Stimulated activated CD8-positive, alpha-beta memory T cell treated with anti-CD3 and anti-CD28 coated beads, Interleukin-15, amount 100 ng/mL, for 1 hour (primary cell): ENCODE results near the gene CYP4F11.
"Not testable (repeated sequence)": the region's sequence is repeated elsewhere in the genome, so short reads cannot be mapped to it uniquely, and the experiment has no call there.

Experiments used
- DNase-seq: peaks from one replicate; pipeline ENCODE4 v3.0.0-alpha.2; 2020; ENCODE audit warnings: low read depth

Gene CYP4F11

GRCh38 chr19:15874821-15875474 is 59.4 kb downstream of the CYP4F11 start:
- DNase-seq, result no peak

GRCh38 chr19:15873771-15874170 is 60.6 kb downstream of the CYP4F11 start:
- not testable (repeated sequence) for DNase-seq

GRCh38 chr19:15871570-15871969 is 62.8 kb downstream of the CYP4F11 start:
- no peak for DNase-seq

- DNase-seq, result no peak
Observed at GRCh38 chr19:15869873-15870272, 64.5 kb downstream of the CYP4F11 start.

- peak; percentile 14 for DNase-seq
Observed at GRCh38 chr19:15869109-15869555, 65.2 kb downstream of the CYP4F11 start.

- DNase-seq, result no peak
Observed at GRCh38 chr19:15866636-15867035, 67.7 kb downstream of the CYP4F11 start.

- no peak for DNase-seq
Observed at GRCh38 chr19:15864824-15865223, 69.5 kb downstream of the CYP4F11 start.

GRCh38 chr19:15863272-15863671 is 71.1 kb downstream of the CYP4F11 start:
- DNase-seq, result no peak

GRCh38 chr19:15862444-15862843 is 71.9 kb downstream of the CYP4F11 start:
- no peak for DNase-seq
